Measurements from ENCODE around the gene RAF1.
A peak's percentile ranks its signal among the peaks of the same experiment; 100 is the strongest.
"Not testable (repeated sequence)": the region's sequence is repeated elsewhere in the genome, so short reads cannot be mapped to it uniquely, and the experiment has no call there.

Gene RAF1

DNA sequence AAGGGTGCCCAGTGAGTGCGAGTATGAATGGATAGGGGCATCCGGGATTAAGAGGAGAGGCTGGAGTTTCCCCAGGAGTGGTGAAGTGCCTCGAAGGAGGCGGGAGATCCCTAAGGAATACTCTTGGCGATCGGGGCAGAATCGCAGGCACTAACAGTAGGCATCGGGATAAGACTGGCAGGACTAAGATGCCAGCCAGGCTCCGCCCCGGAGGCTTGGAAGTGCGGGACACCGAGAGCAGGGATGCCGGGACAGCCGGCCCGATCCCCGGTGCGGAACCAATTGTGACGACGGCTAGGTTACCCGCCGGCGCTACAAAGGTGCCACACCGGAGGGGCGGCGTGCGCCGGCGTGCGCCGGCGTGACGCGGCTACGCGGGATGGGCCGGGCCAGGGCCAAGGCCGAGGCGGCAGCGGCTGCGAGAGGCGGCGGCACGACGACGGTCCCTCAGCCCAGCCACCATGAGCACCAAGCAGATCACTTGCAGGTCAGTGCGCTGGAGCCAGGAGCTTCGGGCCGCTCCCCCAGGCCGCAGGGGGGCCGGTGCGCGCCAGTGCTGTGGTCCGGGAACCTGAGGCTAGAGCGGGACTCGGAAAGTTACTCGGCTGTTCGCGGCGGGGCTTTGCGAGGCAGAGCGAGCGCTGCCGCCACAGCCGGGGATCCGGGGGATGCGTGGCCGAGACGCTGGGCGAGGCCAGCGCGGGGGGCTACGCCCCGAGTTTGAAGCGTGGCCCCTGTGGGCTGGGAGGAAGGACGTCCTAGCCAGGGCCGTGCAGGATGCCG, 107.0 kb downstream of the RAF1 start, which contains the start of gene MKRN2:
MKRN2 (plus strand) TSS at position 398 of the 783 bp plus-strand sequence; CDS start at position 462, 64 bp downstream.
- peak; percentile 33 for DNase-seq

GRCh38 chr3:12556314-12556689, 107.6 kb downstream of the RAF1 start:
- no peak for DNase-seq

DNA sequence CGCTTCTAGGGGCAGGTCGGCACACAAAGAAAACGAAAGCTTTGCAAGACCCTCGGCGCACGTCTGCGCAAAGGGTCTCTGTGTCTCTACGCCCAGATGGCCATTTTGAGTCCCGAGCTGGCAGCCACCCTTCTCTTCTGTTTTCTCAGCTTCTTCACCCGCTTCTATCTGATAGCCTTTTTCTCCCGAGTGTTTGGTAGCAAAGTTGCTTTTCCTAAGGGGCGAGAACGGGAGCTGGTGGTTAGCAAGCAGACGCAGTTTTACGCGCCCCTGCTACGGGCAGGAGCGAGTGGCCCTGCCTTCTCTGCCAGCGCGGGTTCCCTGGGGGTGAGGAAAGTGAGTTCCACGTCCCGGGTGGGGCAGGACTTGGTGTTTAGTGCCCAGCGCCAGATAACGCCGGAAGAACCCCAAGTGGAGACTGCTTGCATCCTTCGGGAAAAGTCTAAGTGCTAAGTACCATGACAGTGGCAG, 110.0 kb downstream of the RAF1 start:
- DNase-seq = no peak

DNA sequence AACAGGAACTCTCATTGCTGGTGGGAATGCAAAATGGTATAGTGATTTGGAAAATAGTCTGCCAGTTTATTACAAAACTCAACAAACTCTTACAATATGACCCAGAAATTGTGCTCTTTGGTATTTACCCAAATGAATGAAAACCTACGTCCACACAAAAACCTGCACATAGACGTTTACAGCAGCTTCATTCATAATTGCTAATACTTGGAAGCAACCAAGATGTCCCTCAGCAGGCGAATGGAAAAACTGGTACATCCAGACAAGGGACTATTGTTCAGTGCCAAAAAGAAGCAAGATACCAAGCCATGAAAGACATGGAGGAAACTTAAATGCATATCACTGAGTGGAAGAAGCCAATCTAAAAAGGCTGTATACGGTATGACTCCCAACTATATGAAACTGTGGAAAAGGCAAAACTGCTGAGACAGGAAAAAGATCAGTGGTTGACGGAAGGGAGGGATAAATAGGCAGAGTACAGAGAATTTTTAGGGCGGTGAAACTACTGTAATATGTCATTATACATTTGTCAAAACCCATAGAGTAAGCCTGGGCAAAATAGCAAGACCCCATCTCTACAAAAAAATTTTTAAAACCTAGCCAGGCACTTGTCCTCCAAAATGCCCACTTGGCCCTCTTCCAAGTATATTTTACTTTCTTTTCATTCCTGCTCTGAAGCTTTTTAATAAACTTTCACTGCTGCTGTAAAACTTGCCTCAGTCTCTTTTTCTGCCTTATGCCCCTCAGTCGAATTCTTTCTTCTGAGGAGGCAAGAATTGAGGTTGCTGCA, 113.8 kb downstream of the RAF1 start:
- no peak for DNase-seq

GRCh38 chr3:12545473-12545791, 118.5 kb downstream of the RAF1 start, which contains the start of gene MKRN2OS:
MKRN2OS (minus strand) TSS chr3:12545499; CDS start chr3:12545464, 35 bp downstream.
- DNase-seq = no peak

GRCh38 chr3:12544652-12545472, 119.1 kb downstream of the RAF1 start:
- DNase-seq = no peak

GRCh38 chr3:12543497-12543896, 120.4 kb downstream of the RAF1 start:
- not testable (repeated sequence) for DNase-seq

- DNase-seq = no peak
Measured at GRCh38 chr3:12541625-12542024, 122.3 kb downstream of the RAF1 start.

DNA sequence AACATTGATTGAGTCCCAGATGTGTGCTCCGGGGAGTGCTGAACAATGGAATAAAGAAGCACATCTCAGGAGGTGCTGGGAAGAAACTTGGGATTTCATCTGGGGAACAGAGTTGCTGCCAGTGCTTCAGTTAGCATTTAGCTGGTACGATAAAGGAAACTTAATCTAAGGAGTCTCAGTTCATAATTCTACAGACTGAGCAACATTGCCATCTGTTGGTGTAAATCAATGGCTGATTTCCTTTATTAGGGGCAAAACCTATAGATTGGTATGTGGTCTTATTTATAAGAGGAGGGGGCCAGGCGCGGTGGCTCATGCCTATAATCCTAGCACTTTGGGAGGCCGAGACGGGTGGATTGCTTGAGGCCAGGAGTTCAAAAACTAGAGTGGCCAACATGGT, 127.5 kb downstream of the RAF1 start:
- DNase-seq = no peak

All from DMS79 (cell line).